GM12864 (cell line): ENCODE results near the gene TATDN2.

Experiments
- DNase-seq: peaks from one replicate; pipeline ENCODE4 v3.0.0-alpha.2; 2011; ENCODE audit warnings: low read depth
- H3K4me3 ChIP-seq: 2 replicates; pipeline ENCODE4 v1.5.1; 2011; ENCODE audit warnings: mild to moderate bottlenecking, low read depth, low read length, control low read depth
- TF ChIP-seq, protein P1 (sequence below): IDR thresholded peaks from 2 replicates; pipeline ENCODE4 v1.5.1; 2011; ENCODE audit warnings: low read depth, mild to moderate bottlenecking, moderate library complexity, low read length, control low read depth, inconsistent platforms; ENCODE audit errors: missing control alignments

The TATDN2 gene

DNA sequence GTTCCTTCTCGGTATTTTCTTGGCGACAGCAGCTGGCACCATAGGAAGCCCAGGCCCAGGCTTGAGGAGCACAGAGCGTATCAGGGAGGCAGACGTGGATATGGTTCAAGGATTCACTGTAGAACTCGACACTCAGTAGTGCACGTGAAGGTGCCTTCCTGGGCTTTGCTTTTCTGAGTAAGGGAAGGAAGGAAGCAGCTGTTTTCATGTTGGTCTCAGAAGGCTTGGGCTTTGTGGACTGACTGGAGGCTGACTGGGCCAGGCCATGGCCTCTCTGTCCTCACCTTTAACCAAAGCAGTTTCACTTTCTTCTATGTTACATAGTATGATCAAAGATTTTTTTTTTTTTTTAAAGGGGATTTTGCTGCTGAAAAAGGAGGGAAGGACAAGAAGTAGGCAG lies 51.4 kb downstream of the TATDN2 start:
- DNase-seq, result no peak
- H3K4me3 ChIP-seq, result no peak overlapping the region
- TF ChIP-seq, protein P1, sequence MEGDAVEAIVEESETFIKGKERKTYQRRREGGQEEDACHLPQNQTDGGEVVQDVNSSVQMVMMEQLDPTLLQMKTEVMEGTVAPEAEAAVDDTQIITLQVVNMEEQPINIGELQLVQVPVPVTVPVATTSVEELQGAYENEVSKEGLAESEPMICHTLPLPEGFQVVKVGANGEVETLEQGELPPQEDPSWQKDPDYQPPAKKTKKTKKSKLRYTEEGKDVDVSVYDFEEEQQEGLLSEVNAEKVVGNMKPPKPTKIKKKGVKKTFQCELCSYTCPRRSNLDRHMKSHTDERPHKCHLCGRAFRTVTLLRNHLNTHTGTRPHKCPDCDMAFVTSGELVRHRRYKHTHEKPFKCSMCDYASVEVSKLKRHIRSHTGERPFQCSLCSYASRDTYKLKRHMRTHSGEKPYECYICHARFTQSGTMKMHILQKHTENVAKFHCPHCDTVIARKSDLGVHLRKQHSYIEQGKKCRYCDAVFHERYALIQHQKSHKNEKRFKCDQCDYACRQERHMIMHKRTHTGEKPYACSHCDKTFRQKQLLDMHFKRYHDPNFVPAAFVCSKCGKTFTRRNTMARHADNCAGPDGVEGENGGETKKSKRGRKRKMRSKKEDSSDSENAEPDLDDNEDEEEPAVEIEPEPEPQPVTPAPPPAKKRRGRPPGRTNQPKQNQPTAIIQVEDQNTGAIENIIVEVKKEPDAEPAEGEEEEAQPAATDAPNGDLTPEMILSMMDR, result no peak

DNA sequence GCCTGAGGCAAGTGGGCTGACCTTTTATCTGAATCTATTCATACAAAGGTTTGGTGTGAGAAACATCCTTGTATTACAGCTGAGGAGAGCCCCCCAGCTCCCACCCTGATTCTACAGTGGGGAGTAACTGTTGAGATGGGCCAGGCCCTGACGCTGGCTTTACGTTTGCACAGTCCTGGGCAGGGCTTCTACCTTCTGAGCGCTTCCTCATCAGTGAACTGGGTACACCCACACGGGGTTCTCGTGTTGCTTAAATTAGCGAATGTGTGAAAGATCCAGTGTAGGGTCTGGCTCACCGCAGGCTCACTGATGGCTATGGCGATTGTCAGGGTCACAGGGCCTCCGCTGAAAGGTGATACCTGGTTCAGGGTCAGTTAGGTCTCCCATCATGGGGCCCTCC lies 51.8 kb downstream of the TATDN2 start:
- no peak for DNase-seq
- no peak overlapping the region for H3K4me3 ChIP-seq
- TF ChIP-seq, protein P1, result no peak

DNA sequence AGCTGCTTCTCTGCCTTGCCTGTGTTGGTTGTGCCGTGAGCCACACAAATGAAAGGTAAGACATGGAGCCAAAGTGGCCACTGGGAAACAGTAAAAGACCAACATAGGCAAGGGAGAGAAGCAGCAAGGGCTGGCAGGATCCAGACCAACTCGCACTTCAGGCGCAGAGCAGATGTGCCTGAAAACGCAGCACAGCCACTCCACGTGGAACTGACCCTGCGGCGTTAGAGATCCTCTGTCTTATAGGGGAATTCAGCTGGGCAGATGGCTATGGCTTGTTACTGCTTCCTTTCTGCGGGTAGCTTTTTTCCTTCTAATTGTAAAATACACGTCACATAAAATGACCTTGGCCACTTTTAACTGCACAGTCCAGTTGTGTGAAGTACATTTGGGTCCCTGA lies 54.8 kb downstream of the TATDN2 start:
- no peak for DNase-seq
- TF ChIP-seq, protein P1, result no peak
- H3K4me3 ChIP-seq, result no peak overlapping the region

DNA sequence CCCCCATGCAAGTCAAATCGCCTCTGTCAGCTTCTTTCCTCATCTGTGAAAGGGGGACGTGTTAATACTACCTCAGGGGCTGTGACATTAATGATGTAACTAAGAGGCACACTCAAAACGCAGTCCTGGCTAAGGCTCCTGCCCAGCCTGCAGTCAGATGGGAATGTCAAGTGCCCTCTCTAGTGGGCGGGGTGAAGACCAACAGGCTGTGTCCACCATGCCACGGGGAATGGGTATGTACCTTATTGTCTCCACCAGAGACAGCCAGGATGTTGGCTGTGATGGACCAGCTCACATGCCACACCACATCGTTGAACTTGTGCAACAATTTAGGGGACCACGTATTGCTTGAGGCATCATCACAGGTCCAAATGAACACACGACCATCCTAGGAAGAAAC lies 55.5 kb downstream of the TATDN2 start:
- no peak for DNase-seq
- TF ChIP-seq, protein P1, result no peak
- H3K4me3 ChIP-seq, result no peak overlapping the region

DNA sequence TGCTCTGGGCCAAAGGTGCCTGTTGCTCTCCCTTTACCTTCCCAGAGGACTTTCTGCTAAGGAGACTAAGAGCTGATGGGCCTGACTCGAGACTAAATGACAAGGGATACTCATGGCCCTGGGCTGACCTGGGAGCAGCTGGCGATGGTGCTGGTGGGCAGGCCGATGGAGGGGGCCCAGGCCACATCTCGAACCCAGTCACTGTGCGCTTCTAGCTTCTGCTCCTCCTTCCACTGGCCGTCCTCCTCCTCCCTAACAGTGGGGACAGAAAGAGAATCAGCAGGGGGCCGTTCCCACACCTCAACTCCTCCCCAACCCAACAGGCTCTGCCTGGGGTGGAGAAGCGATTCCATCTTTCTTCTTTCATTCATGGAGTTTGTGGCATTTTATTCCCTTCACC lies 56.6 kb downstream of the TATDN2 start:
- no peak for DNase-seq
- H3K4me3 ChIP-seq, result no peak overlapping the region
- TF ChIP-seq, protein P1, result no peak

DNA sequence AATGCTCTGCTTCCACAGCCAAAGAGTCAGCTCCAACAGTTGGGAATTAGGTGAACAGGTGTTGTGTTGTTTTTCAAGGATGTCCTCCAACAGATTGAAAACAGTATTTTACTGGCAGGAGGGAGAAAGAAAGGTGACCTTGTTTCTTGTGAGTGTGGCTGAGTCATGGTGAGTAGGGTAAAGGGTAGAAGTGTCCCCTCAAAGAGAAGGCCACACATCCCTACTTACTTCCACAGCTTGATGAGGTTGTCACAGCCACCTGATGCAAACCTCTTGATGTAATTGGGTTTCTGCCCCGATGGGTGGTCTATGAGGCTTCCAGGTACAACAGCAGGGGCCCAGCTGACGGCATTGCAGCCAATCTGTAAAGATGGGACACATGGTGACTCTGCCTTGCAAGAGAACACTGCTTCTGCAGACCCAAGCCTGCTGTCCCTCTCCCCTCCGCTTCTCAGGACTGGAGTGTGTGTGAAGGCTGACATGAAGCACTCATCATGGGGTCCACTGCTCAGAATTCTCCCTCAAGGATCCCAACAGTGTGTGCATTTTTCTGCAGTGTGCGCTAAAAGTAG lies 57.2 kb downstream of the TATDN2 start:
- H3K4me3 ChIP-seq, result no peak overlapping the region
- TF ChIP-seq, protein P1, result no peak
- no peak for DNase-seq

DNA sequence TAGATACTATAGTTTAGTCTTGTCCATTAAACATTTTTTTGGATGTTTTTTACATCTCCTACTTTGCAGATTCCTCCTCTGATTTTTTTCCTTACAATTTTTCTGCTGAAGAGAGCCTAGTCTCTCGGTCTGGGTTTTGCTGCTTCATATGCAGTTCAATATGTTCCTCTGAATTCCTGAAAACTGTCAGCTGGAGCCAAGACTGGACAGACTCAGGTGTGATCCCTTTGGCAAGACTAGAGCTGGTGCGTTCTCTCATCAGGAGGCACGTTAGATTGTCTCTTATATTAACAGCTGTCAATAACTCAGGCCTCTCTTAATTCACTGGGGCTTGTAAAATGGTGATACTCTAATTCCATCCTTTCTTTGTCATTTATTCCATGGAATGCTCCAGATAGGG lies 57.9 kb downstream of the TATDN2 start:
- TF ChIP-seq, protein P1, result no peak
- no peak for DNase-seq
- H3K4me3 ChIP-seq, result no peak overlapping the region
